Muscle layer of colon (tissue), 2 donors: ENCODE data around the gene ZMIZ1.

ENCODE experiments used
- H3K27ac ChIP-seq: one replicate; pipeline ENCODE4 v1.7.0; 2013; ENCODE audit warnings: low read depth, mild to moderate bottlenecking, low read length, moderate library complexity
- H3K27me3 ChIP-seq, 2 donors: one replicate each; pipeline ENCODE4 v1.7.0; 2013; ENCODE audit warnings: low read length in 2 of 2, mild to moderate bottlenecking in 2 of 2; ENCODE audit not compliant: insufficient read depth in 2 of 2, control insufficient read depth in 1 of 2
- H3K36me3 ChIP-seq: one replicate; pipeline ENCODE4 v1.7.0; 2013; ENCODE audit warnings: mild to moderate bottlenecking, low read length; ENCODE audit not compliant: insufficient read depth
- H3K4me1 ChIP-seq: one replicate; pipeline ENCODE4 v1.7.0; 2013; ENCODE audit warnings: mild to moderate bottlenecking, low read length; ENCODE audit not compliant: insufficient read depth
- H3K4me3 ChIP-seq, 2 donors: one replicate each; pipeline ENCODE4 v1.7.0; 2013; ENCODE audit warnings: low read length in 2 of 2, low read depth in 1 of 2, mild to moderate bottlenecking in 1 of 2, moderate library complexity in 1 of 2
- H3K9ac ChIP-seq: one replicate; pipeline ENCODE4 v1.7.0; 2013; ENCODE audit warnings: low read length
- H3K9me3 ChIP-seq: one replicate; pipeline ENCODE4 v1.7.0; 2013; ENCODE audit warnings: mild to moderate bottlenecking, low read length
- donor health status: abdominal sarcoma.
- donor health status: Adenocarcinoma of cecum.

The ZMIZ1 gene

GRCh38 chr10:79361726-79362397 lies 293.1 kb downstream of the ZMIZ1 start:
- Histone ChIP-seq H3K9ac (no peak overlapping the region), H3K4me3 (no peak overlapping the region), H3K9me3 (no peaks in the 10 kb centered on the region), H3K36me3 (no peaks in the 10 kb centered on the region), H3K27me3 (no peaks in the 10 kb centered on the region), H3K4me1 (no peaks in the 10 kb centered on the region), H3K27ac (no peak overlapping the region)
